SW 1271 (cell line): ENCODE measurements around the gene ITIH1.
"Not testable (repeated sequence)": the region's sequence is repeated elsewhere in the genome, so short reads cannot be mapped to it uniquely, and the experiment has no call there.

Experiments
- DNase-seq, 2 experiments: peaks; one replicate each; lab custom pipeline; 2025; lab: John Stamatoyannopoulos, UW

ITIH1 gene, protein sequence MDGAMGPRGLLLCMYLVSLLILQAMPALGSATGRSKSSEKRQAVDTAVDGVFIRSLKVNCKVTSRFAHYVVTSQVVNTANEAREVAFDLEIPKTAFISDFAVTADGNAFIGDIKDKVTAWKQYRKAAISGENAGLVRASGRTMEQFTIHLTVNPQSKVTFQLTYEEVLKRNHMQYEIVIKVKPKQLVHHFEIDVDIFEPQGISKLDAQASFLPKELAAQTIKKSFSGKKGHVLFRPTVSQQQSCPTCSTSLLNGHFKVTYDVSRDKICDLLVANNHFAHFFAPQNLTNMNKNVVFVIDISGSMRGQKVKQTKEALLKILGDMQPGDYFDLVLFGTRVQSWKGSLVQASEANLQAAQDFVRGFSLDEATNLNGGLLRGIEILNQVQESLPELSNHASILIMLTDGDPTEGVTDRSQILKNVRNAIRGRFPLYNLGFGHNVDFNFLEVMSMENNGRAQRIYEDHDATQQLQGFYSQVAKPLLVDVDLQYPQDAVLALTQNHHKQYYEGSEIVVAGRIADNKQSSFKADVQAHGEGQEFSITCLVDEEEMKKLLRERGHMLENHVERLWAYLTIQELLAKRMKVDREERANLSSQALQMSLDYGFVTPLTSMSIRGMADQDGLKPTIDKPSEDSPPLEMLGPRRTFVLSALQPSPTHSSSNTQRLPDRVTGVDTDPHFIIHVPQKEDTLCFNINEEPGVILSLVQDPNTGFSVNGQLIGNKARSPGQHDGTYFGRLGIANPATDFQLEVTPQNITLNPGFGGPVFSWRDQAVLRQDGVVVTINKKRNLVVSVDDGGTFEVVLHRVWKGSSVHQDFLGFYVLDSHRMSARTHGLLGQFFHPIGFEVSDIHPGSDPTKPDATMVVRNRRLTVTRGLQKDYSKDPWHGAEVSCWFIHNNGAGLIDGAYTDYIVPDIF

DNA sequence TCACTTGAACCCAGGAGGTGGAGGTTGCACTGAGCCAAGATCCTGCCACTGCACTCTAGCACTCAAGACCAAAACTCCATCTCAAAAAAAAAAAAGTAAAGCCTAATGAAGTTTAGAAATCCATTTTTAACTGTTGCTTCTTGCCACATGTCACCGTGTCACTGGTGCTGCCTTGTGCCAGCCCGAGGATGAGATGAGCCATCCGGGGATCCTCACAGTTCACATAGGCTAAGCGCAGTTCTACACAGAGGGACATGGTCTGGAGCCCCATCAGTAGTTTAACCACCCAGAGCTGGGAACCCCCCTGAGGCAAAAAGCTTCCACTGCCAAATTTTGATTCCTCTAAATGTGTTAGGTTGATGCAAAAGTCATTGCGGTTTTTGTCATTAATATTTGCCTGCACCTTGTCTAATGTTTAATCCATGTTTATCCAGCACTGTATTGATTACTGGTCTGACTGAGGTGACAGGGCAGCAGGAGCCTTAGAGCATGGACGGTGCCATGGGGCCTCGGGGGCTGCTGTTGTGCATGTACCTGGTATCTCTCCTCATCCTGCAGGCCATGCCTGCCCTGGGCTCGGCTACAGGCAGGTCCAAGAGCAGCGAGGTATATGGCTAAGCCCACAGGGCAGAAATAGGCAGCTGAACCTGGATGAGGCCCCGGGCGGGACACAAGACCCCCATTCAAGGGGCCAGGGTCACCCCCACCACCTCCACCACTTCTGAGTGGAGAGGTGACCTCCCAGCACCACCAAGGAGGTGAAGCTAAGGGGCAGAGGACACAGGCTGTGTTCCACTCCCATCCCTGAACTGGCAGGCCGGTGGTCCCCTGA, at the start of gene ITIH1:
Gene ITIH1 (plus strand): TSS at position 473 of the 832 bp plus-strand sequence. CDS start 17 bp downstream, at position 490.
- DNase-seq = no peak

DNA sequence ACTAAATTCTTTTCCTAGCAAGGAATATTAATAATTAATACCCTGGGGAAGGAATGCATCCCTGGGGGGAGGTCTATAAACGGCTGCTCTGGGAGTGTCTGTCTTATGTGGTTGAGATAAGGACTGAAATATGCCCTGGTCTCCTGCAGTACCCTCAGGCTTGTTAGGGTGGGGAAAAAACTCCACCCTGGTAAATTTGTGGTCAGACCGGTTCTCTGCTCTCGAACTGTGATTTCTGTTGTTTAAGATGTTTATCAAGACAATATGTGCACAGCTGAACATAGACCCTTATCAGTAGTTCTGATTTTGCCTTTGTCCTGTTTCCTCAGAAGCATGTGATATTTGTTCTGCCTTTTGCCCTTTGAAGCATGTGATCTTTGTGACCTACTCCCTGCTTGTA, 48.6 kb upstream of the ITIH1 start:
- not testable (repeated sequence) for DNase-seq

DNA sequence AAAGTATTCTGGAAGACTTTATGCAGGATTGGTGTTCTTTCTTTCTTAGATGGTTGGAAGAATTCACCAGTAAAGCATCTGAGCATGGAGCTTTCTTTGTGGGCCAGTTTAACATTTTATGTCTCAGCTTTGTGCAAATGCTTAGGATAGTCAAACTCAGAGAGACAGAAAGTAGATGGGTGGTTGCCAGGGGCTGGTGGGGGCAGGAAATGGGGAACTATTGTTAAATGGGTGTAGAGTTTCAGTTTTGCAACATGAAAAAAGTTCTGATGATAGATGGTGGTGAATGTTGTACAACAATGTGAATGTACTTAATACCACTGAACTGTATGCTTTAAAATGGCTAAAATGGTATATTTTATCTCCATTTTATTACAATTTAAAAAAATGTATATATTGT, 46.7 kb upstream of the ITIH1 start:
- DNase-seq = no peak

DNA sequence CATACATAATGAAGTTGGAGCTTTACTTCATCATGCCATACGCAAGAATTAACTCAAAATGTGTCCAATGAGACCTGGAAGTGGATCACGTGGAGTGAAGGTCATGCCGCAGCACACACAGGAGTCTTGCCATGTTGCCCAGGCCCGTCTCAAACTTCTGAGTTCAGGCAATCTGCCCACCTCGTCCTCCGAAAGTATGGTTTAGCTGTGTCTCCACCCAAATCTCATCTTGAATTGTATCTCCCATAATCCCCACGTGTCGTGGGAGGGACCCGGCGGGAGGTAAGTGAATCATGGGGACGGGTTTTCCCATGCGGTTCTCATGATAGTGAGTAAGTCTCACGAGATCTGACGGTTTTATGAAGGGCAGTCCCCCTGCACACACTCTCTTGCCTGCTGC, 45.8 kb upstream of the ITIH1 start:
- no peak for DNase-seq

DNA sequence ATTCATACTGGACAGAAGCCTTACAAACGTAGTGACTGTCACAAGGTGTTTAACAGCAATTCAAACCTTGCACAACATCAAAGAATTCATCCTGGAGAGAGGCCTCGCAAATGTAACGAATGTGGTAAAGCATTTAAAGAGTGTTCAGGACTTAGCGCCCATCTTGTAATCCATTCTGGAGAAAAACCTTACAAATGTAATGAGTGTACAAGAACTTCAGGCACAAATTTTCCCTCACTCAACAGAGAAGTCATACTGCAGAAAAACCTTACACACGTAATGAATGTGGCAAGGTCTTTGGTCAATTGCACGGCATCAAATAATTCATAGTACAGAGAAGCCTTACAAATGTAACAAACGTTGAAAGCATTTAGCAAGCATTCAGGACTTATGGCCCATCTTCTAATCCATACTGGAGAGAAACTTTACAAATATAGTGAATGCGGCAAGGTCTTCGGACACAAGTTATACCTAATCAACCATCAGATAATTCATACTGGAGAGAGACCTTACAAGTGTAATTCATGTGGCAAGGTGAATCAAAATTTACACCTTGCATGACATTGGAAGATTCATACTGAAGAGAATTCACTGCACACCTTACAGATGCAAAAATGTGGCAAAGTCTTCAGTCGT, 44.0 kb upstream of the ITIH1 start:
- DNase-seq = no peak

DNA sequence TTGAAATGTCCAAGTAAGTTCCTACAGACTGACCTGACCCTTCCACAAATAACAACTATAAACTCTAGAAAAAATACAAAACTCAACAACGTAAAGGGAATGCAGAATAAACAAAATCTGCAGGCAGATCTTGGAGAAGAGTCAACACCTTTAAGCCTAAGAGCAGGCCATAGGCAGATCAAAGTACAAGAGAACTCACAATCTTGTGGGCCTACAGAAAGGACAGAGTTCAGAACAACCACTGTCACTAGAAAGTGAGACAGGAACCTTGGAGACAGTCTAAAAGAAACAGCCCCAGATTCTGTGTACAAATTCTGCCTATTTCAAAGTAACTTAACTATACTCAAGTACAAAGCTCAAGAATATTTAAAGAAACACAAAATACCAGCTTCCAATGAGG, 37.7 kb upstream of the ITIH1 start:
- no peak for DNase-seq

DNA sequence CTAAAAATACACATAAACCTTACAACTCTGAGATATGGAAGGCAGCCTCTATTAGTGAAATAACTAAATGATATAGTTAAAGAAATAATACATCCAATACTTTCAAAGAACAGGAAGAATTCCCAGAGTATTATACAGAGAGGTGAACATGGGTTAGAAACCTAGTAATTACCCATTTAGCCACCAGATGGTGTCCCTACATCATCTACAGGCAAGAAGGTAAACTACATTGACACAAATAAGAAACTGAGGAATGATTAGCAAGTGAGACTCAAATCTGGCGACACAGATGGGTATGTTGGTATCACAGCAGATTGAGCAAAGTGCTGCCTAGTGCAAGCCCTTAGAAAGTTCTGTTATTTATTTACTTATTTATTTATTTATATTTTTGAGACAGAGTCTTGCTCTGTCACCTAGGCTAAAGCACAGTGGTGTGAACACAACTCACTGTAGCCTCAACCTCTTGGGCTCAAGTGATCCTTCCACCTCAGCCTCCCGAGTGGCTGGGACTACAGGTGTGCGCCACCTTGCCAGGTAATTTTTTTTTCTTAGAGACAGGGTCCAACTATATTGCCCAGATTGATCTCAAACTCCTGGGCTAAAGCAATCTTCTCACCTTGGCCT, 34.9 kb upstream of the ITIH1 start:
- peak in 1 of 2 experiments; percentile 23 for DNase-seq

DNA sequence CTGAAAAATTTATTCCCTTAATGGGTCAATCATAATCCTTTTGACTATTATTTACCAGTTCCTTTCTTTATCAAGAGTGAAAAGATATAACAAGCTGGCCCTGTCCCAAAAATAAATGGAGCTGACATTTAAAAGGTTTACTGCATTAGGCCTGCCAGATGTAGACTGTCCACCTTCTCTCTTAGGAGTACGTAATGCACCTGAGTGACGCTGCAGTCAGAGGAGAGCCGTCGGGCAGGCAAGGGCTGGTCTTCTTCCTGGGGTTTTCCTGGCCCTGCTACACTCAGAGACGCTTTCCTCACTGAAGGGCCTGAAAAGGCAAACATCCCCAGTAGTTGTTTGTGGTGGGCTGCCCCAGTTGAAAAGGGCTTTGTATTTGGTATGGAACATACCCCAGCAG, 34.2 kb upstream of the ITIH1 start:
- DNase-seq = no peak

DNA sequence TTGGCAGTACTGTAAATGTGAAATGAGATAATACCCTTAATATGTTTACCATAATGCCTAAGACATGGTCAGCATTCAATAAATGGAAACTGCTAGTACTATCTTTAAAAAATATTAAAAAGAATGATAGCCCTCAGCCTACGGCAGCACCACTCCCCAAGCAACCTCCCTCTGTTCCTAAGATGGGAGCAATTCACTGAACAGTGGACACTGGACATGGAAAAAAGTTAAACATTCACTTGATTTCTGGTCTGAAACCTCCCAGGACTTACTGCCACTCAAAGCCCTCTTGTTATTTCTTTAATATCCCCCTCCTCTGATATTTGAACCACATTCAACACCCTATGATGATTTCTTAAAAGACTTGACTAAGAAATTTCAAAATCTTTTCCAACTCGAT, 33.7 kb upstream of the ITIH1 start:
- DNase-seq = no peak

DNA sequence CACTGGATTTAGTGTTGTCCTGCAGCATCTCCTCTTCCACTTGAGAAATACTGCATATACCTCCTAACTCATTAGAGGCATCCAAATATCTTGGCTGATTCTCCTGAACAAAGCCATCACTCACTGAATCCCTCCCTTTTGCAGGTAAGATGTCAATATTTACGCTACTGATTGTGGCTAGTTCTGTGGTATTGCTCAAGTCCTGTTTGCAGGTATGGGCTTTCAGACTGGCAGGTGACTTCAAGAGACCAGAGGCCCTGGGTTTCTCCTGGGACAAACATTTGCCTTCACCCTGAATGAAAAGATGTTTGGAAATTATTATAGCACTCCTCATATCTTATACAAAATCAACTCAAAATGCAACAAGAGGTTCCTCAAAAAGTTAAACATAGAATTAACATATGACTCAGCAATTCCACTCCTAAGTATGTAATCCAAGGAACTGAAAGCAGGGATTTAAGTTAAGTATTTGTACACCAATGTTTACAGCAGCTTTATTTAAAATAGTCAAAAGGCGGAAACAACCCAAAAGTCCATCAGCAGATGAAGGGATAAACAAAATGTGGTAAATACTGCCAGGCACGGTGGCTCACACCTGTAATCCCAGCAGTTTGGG, 25.2 kb upstream of the ITIH1 start:
- DNase-seq = no peak

DNA sequence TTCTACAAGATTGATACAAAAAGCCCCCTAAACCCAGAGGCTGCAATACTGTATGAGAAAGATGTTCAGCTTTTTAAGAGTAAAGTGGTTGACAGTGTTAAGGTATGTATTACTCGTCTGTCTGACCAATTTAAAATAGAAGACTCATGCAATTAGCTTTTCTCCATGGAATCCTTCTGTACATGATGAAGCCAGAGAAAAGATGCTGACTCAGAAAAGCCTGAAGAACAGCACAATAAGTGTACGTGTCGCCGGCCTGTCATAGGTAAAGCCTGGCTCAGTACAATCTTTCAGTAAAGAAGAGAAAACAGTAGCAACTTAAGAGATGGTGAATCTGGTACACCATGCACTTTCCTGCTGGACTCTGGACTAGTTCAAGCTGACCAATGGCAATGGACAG, 23.0 kb upstream of the ITIH1 start:
- no peak for DNase-seq

DNA sequence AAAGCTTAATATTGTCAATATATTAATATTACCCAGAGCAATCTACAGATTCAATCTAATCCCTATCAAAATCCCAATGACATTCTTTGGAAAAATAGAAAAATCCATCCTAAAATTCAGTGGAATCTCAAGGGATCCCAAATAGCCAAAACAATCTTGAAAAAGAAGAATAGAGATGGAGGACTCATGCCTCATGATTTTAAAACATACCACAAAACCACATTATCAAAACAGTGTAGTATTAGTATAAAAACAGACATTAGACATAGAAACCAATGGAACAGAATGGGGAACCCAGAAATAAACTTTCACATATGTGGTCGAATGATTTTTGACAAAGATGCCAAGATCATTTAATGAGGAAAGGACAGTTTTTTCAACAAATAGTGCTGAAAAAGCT, 21.3 kb upstream of the ITIH1 start:
- DNase-seq = no peak

DNA sequence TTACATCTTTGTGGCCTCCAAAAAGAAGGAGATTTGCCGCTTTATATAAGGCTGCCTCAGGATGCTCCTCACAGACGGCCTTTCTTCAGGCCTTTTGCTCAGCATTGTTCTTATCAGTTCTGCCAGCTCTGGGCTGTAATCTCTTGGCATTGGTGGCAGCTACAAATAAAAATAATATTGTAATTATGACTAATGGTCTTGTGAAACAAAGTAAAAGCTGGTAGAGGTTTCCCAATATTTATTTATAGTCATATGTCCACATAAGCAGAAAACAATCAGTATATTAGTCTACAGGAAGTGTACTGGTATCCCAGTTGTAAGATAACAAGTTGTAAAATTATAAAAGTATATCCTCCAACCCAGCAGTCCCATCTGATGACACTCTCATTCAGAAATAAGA, 13.9 kb upstream of the ITIH1 start:
- no peak for DNase-seq

DNA sequence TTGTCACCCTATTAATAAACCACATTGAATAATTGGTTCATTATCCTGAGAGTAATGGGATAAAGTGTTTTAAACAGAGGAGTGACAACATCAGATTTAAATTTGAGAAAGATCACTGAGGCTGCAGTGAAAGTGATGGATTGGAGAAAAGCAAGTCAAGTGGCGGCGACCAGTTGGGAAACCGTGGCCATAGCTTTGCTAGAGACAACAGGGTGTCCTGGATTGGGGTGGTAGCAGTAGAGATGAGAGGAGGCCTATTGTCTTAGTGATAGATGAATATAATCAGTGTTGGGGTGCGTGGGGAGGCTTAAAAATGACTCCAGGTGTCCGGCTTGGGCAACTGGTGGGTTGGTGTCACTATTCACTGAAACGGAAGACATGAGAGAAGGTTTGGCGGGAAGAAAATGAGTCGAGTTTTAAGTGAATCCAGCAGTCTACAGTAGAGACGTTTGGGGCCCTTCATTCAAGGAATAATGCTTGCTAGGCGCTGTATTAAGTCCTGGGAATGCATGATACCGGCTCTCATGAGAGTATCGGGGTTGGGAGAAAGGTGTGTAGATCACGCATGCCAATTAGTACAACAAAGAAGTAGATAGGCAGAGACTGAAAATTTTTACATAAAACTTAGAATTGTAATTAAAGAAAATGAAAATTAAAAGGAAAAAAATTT, 7.5 kb upstream of the ITIH1 start:
- no peak for DNase-seq

DNA sequence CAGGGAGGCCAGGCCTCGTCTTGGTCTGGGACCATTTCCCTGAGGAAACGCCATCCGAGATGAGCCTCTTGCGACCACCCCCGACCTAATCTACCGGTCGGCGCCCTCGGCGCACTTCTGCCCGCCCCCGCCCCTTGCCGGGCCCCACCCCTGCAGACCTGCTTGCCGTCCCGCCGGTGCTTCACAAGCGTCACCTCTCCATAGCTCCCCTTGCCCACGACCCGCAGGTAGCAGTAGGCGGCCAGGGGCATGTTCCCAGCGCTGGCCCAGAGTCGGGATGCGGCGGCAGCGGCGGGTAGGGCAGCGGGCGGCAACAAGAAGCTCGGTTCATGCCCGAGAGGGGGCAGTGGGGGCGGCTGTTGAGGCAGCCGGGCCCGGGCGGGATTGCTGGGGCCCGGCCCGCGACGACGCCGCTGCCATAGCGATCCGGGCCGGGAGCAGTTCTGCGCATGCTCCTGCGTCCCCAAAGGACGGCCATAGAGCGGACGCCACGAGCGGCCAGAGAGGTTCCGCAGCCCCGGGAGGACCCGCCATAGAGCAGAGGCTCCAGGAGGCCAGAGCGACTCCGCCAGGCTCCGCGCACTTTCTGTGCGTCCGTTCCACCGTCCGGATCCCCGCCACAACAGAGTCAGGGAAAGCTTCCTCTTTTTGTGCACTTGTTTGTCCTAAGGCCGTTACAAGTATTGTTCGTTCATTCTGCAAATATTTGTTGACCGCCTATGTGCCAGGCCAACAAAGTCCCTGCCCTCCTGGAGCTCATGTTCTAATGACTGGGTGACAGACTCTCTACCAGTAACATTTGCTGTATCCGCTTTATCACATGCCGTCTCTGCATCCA, 6.7 kb upstream of the ITIH1 start, which contains the start of gene NEK4:
Gene NEK4 (minus strand): TSS at position 445 of the 838 bp plus-strand sequence. CDS start 194 bp downstream, at position 251.
- DNase-seq = peak; percentile 57 to 82

DNA sequence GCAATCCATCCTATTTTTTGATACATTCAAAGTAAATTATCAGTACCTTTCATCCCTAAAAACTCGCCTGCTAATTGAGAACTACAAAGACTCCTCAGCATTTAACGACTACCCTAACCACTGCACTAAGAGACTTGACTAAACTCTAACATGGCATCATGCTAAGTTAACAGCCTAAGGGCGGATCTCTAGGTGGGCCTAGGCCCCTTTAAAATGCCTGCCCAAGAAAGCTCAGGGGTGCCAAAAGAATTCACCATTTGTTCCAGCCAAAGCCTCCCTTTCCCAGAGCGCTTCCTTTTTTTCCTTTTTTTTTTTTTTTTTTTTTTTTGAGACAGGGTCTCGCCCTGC, 6.1 kb upstream of the ITIH1 start:
- no peak for DNase-seq

DNA sequence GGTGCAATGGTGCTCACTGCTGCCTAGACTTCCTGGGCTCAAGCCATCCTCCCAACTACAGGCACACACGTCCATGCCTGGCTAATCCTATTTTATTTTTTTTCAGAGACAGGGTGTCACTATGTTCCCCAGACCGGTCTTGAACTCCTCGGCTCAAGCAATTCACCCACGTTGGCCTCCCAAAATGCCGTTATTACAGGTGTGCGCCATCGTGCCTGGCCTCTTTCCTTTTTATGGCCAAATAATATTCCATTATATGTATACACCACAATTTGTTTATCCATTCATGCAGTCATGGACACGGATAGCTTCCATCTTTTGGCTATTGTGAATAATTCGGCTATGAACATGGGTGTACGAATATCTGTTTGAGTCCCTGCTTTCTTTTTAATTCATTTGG, 5.7 kb upstream of the ITIH1 start:
- no peak for DNase-seq

DNA sequence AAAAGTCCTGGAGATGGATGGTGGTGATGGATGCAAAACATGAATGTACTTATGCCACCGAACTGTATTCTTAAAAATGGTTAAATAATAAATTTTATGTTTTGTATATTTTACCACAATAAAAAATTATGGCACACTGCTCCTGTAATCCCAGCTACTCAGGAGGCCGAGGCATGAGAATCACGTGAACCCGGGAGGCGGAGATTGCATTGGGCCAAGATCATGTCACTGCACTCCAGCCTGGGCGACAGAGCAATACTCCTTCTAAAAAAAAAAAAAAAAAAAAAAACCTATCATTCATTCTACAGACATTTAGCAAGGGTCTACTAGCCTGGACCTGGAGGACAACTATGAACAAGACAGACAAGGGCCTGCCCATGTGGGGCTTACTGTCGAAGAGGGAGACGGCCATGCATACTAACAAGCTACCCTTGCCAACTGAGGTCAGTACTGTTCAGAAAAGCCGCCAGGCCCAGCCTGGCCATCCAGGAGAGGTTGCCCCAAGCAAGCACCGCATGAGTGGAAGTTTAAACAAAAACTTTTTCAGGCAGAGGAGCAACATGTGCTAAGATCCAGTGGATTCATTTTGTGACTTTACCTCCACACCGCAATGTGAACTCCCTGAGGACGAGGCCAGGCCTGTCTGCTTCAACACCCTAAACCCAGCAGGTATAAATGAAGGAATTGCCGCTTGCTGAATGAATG, 3.9 kb upstream of the ITIH1 start:
- DNase-seq = no peak
